Measurements from ENCODE around the gene SAC3D1.

DNA sequence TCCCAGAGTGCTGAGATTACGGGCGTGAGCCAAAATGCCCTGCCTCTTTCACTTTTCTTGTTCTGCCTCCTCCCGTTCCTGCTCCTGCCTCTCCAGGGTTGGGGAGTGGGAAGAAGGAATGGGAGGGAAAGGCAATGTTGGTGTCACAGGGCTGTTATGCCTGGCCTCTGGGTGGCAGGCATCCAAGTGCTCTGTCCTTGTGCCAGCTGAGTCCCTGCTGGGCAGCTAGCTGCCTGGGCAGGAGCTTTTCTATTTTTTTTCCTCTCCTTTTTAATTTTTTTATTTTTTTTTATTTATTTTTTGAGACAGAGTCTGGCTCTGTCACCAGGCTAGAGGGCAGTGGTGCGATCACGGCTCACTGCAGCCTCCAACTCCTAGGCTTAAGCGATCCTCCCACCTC, 4.1 kb upstream of the SAC3D1 start:
- TF ChIP-seq, protein P1, sequence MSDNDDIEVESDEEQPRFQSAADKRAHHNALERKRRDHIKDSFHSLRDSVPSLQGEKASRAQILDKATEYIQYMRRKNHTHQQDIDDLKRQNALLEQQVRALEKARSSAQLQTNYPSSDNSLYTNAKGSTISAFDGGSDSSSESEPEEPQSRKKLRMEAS (IDR thresholded peaks at IDR 0.05), result no peak
- TF ChIP-seq, protein P2, sequence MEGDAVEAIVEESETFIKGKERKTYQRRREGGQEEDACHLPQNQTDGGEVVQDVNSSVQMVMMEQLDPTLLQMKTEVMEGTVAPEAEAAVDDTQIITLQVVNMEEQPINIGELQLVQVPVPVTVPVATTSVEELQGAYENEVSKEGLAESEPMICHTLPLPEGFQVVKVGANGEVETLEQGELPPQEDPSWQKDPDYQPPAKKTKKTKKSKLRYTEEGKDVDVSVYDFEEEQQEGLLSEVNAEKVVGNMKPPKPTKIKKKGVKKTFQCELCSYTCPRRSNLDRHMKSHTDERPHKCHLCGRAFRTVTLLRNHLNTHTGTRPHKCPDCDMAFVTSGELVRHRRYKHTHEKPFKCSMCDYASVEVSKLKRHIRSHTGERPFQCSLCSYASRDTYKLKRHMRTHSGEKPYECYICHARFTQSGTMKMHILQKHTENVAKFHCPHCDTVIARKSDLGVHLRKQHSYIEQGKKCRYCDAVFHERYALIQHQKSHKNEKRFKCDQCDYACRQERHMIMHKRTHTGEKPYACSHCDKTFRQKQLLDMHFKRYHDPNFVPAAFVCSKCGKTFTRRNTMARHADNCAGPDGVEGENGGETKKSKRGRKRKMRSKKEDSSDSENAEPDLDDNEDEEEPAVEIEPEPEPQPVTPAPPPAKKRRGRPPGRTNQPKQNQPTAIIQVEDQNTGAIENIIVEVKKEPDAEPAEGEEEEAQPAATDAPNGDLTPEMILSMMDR (IDR thresholded peaks at IDR 0.05; ENCODE audit: control extremely low read depth in 1 of 3, insufficient read depth in 1 of 3, low read depth in 1 of 3, low read length in 3 of 3), result no peak
- TF ChIP-seq EZH2 (IDR thresholded peaks at IDR 0.05; ENCODE audit: low read depth, low read length, severe bottlenecking), result no peak
